T-helper 22 cell (primary cell): ENCODE data around the gene ADRM1.
A peak's percentile ranks its signal among the peaks of the same experiment; 100 is the strongest.

Source experiments
- DNase-seq: peaks from one replicate; pipeline ENCODE4 v3.0.0-alpha.2; 2020; ENCODE audit warnings: low read depth

ADRM1 gene

GRCh38 chr20:62297449-62298227, 5.2 kb upstream of the ADRM1 start:
- no peak for DNase-seq

- no peak for DNase-seq
Measured at GRCh38 chr20:62298577-62299249, 4.1 kb upstream of the ADRM1 start.

GRCh38 chr20:62299666-62300236, 3.0 kb upstream of the ADRM1 start:
- DNase-seq: no peak

GRCh38 chr20:62300319-62300718, 2.5 kb upstream of the ADRM1 start:
- no peak for DNase-seq

GRCh38 chr20:62301111-62301668, 1.6 kb upstream of the ADRM1 start:
- no peak for DNase-seq

- peak; percentile 70 for DNase-seq
Measured at GRCh38 chr20:62301773-62302340, 940 bp upstream of the ADRM1 start.

- DNase-seq: no peak
Measured at GRCh38 chr20:62303062-62303339, 204 bp downstream of the ADRM1 start.

- no peak for DNase-seq
Measured at GRCh38 chr20:62303340-62304226, 786 bp downstream of the ADRM1 start.

- no peak for DNase-seq
Measured at GRCh38 chr20:62304331-62305148, 1.7 kb downstream of the ADRM1 start.

GRCh38 chr20:62305149-62305764, 2.5 kb downstream of the ADRM1 start:
- DNase-seq: no peak

- no peak for DNase-seq
Measured at GRCh38 chr20:62305765-62306413, 3.1 kb downstream of the ADRM1 start.

- no peak for DNase-seq
Measured at GRCh38 chr20:62306414-62307187, 3.8 kb downstream of the ADRM1 start.

GRCh38 chr20:62307226-62308101, 4.7 kb downstream of the ADRM1 start:
- DNase-seq: no peak

- DNase-seq: no peak
Measured at GRCh38 chr20:62308102-62308822, 5.5 kb downstream of the ADRM1 start.

- DNase-seq: no peak
Measured at GRCh38 chr20:62309198-62309944, 6.6 kb downstream of the ADRM1 start.

GRCh38 chr20:62309947-62310756, 7.4 kb downstream of the ADRM1 start:
- no peak for DNase-seq
